Islet of Langerhans (tissue), 1 donor: Measurements from ENCODE around the gene LRP1.

Experiments used
- FAIRE-seq: peaks from one replicate; lab custom pipeline; 2011; peaks lifted over from hg19 to GRCh38; lab: Jason Lieb, UNC

LRP1 gene

DNA sequence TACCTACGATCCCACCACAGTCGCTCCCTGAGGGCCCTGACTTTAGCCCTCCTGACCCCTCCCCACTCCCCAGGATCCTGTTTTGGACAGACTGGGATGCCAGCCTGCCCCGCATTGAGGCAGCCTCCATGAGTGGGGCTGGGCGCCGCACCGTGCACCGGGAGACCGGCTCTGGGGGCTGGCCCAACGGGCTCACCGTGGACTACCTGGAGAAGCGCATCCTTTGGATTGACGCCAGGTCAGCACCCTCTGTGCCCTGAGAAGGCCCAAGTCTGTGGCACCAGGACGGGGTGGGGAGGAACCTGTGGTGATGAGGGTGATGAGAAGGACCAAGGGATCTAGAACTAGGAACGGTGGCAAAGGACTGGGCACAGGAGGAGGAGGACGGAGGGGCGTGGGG lies 49.1 kb downstream of the LRP1 start:
- no peak for FAIRE-seq

DNA sequence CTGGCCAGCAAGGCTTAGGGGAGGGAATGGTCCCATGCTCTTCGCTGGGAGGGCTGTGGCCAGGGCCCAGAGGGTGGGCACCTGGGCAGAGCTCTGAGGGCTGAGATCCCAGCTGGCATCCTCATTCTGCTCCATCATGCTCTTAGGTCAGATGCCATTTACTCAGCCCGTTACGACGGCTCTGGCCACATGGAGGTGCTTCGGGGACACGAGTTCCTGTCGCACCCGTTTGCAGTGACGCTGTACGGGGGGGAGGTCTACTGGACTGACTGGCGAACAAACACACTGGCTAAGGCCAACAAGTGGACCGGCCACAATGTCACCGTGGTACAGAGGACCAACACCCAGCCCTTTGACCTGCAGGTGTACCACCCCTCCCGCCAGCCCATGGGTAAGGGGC lies 49.9 kb downstream of the LRP1 start:
- FAIRE-seq = no peak

- FAIRE-seq = no peak
Measured at GRCh38 chr12:57179331-57180086, 51.2 kb downstream of the LRP1 start.

GRCh38 chr12:57180321-57180989 lies 52.2 kb downstream of the LRP1 start:
- no peak for FAIRE-seq

- no peak for FAIRE-seq
Measured at GRCh38 chr12:57181072-57181471, 52.8 kb downstream of the LRP1 start.

DNA sequence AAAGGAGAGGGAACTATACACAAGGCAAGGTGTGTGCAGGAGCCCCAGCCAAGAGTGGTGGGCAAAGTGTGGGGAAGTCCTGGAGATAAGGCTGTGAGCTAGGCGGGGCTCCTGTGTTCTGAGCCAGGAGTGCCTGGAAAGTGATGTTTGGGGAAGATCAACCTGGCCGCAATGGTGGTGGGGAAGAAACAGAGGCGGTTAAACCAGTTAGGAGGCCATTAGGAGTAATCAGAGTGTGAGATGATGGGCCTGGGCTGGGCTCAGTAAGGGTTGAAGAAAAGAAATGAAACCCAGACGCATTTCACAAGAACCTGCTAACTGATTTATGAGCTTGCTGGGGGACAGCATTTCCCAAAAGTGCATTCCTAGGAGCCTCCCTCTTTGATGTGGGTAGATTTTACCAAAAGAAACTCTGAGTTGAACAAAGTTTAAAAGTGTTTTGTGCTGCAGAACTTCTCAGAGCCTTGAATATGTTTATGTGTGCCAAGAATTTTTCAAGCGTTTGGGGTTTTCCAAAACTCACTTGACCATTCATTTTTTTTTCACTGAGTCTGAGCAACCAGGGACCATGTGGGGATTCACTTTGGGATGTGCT lies 53.4 kb downstream of the LRP1 start:
- FAIRE-seq = no peak

DNA sequence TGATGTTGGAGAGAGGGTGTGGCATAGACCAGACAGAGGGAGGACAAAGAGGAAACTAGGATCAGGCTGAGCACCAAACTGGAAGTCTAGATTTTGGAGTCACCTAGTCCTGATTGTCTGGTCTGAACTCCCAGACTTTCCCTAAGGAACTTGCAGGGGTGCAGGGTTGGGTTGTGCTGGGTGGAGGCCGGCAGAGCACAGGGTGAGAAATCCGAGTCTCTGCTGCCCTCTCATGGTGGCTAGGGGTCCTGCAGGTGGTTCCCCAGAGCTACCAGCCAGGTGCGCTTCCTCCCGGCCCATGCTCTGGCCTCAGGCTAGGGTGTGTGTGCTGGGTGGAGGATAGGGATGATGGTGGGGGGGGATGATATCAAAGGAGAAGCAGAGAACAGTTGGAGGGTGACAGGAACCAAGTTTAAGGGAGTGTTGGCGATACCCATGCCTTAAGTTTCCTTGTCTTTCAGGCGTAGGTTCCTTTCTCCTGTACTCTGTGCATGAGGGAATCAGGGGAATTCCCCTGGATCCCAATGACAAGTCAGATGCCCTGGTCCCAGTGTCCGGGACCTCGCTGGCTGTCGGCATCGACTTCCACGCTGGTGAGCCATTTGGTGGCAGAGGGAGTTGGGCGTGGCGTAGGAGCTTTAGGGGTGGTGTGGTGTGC lies 54.8 kb downstream of the LRP1 start:
- FAIRE-seq = no peak

DNA sequence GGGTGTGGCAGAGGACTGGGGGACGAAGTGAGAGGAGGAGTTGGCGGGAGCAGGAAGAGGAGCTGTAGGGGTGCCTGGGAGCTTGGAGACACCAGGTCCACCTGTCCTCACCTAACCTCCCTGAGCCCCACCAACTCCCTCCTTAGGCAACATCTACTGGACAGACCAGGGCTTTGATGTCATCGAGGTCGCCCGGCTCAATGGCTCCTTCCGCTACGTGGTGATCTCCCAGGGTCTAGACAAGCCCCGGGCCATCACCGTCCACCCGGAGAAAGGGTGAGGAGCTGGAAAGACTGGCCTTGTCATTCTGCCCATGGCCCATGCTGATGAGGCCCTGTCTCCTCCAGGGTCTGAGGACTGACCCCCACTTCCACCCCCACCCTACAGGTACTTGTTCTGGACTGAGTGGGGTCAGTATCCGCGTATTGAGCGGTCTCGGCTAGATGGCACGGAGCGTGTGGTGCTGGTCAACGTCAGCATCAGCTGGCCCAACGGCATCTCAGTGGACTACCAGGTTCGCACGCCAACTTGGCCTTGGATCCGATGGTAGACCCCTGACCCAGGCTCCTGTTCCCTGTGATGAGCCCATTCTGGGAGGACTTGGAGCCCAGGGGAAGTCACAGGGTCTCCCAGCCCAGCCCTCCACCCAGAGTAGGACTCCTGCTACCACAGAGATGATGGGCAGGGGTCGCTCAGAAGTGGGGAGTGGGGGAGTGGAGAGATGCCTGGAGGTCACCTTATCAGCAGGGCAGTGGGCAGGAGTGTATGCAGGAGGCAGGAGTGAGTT lies 55.8 kb downstream of the LRP1 start:
- FAIRE-seq = no peak

DNA sequence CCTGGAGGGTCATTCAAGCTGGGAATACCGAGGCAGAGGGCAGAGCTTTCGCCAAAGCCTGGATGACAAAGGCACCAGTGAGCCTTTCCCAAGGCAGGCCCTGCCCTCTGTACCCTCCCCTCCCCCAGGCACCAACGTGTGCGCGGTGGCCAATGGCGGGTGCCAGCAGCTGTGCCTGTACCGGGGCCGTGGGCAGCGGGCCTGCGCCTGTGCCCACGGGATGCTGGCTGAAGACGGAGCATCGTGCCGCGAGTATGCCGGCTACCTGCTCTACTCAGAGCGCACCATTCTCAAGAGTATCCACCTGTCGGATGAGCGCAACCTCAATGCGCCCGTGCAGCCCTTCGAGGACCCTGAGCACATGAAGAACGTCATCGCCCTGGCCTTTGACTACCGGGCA lies 57.1 kb downstream of the LRP1 start:
- no peak for FAIRE-seq

DNA sequence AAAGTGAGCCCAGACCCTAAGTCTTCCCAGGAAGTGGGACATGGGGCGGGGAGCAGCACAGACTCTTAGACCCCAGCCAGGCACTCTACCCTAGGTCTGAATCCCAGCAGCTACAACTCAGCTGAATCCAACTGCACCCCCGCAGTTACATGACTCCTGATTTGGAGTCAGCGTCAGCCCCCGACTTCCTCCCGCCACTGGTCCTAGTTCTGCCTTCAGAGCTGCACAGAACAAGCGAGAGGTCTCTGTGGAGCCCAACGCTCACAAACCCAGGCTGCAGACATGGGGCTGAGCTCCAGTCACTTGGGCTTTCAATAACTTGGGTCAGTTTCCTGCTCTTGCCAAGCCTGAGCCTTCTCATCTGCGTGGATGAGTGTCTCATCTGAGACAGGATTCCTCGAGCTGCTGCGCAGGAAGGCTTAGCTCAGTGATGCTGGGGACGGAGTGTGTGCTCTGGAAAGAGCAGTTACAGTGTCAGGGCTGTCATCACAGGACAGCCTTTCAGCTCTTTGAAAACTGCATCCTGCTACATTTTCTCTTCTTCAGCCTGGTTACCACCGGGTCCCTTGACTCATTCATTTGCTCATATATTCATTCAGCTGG lies 57.7 kb downstream of the LRP1 start:
- FAIRE-seq = no peak

GRCh38 chr12:57187222-57188089 lies 59.2 kb downstream of the LRP1 start:
- FAIRE-seq = no peak

- FAIRE-seq = no peak
Measured at GRCh38 chr12:57188090-57188425, 59.8 kb downstream of the LRP1 start.

GRCh38 chr12:57190037-57190436 lies 61.8 kb downstream of the LRP1 start:
- no peak for FAIRE-seq

DNA sequence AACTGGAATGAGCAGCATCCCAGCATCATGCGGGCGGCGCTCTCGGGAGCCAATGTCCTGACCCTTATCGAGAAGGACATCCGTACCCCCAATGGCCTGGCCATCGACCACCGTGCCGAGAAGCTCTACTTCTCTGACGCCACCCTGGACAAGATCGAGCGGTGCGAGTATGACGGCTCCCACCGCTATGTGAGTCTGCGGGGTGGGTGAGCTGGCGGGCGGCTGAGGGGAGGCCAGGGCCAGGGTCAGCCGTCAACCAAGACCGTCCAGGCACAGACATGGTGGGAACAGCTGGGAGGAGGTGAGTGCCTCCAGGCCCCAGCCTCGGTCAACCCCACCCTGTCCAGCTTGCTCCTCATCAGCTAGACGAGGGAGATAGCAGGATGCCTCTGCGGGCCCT lies 62.5 kb downstream of the LRP1 start:
- FAIRE-seq = no peak

- FAIRE-seq = no peak
Measured at GRCh38 chr12:57191410-57191809, 63.1 kb downstream of the LRP1 start.

GRCh38 chr12:57192920-57193319 lies 64.6 kb downstream of the LRP1 start:
- FAIRE-seq = no peak

DNA sequence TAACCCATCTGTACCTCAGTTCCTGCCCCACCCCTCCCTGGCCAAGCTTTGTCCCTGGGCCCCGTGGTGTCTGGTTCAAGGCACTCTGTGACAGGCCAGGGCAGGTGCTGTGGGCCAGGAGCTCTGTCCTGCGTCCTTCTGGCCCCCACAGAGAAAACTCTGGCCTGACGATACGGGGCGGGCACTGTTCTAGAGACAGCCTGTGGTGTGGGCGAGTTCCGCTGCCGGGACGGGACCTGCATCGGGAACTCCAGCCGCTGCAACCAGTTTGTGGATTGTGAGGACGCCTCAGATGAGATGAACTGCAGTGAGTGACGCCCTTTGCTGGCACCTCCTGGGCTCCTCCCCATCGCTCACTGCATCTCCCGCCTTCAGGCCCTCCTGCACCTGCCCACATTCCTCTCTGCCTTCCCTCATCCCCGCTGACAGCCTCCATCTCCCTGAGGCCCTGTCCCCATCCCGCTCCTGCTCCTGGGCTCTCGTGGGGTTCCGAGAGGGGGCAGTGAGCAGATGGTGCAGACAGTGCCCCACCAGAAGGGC lies 65.5 kb downstream of the LRP1 start:
- FAIRE-seq = no peak

DNA sequence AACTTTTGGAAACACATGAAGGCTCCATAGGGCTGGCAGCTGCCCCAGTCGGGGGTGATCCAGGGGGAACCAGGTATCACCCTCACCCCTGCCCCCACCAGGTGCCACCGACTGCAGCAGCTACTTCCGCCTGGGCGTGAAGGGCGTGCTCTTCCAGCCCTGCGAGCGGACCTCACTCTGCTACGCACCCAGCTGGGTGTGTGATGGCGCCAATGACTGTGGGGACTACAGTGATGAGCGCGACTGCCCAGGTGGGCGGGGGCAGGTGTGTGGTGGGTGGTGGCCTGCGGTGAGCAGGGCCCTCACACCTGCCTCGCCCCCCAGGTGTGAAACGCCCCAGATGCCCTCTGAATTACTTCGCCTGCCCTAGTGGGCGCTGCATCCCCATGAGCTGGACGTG lies 66.0 kb downstream of the LRP1 start:
- FAIRE-seq = no peak

GRCh38 chr12:57195186-57195585 lies 66.9 kb downstream of the LRP1 start:
- no peak for FAIRE-seq

- no peak for FAIRE-seq
Measured at GRCh38 chr12:57195611-57196371, 67.5 kb downstream of the LRP1 start.
